HG02759 (cell line): ENCODE results near the gene SLC6A13.
"Not testable (repeated sequence)": the region's sequence is repeated elsewhere in the genome, so short reads cannot be mapped to it uniquely, and the experiment has no call there.

ENCODE experiments used
- ATAC-seq: cut with Tn5 transposase; IDR thresholded peaks from one replicate; pipeline ENCODE4 v1.9.1; 2021; ENCODE audit warnings: mild to moderate bottlenecking, moderate library complexity; ENCODE audit not compliant: unreplicated experiment

The SLC6A13 gene

DNA sequence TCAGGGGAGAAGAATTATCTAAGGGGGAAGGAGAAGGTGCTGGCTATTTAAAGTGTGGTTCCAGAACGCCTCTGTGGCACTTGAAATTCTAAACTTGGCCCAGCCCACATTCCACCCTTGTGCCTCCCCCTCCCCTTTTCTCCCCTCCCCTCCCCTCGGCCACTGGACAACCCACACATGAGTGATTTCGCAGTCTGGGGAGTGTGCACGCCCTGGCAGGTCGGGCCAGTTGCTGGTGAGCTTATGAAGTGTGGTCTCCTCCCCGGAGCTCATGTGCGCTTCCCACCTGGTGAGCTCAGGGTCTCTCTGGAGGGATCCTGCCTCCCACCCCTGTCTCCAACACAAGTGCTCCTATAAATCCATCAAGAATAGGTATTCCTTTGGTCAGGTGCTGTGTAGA, at the start of gene SLC6A13:
Gene SLC6A13 (minus strand): TSS at position 20 of the 400 bp plus-strand sequence. CDS start 2,784 bp downstream, outside the sequence.
- no peak for ATAC-seq

DNA sequence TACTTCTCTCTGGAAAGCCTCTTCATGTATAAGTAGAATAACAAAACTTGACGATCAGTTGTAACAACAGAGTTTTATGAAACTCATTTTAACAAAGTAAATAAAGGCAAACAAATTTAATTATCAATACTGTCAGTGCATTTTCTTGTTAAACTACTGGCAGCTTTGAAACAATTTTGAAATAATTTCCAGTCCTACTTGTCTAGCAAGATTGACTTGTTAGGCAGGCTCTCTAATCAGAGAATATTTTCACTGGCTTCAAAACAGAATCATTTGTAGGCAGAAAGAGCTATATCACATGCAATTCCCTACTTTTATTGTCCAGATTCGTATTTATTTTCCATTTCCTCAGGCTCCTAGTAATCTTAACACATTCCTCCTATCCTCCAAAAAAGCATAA, 45.9 kb upstream of the SLC6A13 start:
- no peak for ATAC-seq

DNA sequence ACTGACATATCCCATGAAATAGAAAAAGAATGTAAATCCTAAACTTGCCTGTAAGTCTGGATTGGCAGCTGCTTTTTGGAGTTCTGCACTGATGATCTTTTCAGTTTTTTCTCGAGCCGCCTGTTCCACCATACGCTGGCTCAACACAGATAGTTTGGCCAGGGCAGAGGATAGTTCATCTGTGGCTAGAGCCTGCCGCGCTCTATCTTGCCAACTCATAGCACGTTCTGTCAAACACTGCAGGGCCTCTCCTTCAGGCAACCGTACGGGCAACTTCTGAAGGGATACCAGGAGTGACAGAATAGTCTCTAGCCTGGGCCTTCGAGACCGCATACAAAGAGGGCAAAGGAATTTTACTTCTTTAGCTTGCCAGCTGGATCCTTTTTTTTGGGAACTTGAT, 44.8 kb upstream of the SLC6A13 start:
- no peak for ATAC-seq

DNA sequence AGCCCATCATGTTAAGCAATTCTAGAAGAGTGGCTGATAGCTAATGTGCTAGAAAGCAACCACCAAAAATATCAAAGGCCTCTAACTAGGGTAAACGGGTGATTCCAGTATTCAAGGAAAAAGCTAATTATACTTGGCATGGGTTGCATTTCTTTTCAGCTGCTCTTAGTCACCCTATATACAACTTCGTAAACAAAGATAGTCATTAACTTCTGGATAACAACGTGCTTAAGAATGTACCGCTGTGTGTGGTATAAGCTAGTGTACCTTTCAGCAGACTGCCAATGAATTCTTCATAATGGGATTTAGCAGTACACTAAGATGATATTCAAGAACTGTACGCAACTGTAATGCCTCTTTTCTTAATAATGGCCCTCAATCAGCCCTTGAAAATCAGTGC, 42.2 kb upstream of the SLC6A13 start:
- no peak for ATAC-seq

DNA sequence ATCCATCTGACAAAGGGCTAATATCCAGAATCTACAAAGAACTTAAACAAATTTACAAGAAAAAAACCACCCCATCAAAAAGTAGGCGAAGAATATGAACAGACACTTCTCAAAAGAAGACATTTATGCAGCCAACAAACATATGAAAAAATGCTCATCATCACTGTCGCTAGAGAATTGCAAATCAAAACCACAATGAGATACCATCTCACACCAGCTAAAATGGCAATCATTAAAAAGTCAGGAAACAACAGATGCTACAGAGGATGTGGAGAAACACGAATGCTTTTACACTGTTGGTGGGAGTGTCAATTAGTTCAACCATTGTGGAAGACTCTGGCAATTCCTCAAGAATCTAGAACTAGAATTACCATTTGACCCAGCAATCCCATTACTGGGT, 40.1 kb upstream of the SLC6A13 start:
- ATAC-seq = not testable (repeated sequence)

DNA sequence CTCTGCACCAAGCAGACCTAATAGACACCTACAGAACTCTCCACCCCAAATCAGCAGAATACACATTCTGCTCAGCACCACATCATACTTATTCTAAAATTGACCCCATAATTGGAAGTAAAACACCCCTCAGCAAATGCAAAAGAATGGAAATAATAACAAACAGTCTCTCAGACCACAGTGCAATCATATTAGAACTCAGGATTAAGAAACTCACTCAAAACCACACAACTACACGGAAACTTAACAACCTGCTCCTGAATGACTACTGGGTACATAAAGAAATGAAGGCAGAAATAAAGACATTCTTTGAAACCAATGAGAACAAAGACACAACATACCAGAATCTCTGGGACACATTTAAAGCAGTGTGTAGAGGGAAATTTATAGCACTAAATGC, 37.5 kb upstream of the SLC6A13 start:
- ATAC-seq = not testable (repeated sequence)

DNA sequence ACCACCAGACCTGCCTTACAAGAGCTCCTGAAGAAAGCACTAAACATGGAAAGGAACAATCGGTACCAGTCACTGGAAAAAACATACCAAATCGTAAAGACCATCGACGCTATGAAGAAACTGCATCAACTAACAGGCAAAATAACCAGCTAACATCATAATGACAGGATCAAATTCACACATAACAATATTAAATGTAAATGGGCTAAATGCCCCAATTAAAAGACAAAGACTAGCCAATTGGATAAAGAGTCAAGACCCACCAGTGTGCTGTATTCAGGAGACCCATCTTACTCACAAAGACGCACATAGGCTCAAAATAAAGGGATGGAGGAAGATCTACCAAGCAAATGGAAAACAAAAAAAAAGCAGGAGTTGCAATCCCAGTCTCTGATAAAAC, 36.9 kb upstream of the SLC6A13 start:
- not testable (repeated sequence) for ATAC-seq

DNA sequence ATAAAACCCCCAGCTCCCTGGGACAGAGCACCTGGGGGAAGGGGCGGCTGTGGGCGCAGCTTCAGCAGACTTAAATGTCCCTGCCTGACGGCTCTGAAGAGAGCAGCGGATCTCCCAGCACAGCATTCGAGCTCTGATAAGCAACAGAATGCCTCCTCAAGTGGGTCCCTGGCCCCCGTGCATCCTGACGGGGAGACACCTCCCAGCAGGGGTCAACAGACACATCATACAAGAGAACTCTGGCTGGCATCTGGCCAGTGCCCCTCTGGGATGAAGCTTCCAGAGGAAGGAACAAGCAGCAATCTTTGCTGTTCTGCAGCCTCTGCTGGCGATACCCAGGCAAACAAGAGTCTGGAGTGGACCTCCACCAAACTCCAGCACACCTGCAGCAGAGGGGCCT, 35.4 kb upstream of the SLC6A13 start:
- not testable (repeated sequence) for ATAC-seq

DNA sequence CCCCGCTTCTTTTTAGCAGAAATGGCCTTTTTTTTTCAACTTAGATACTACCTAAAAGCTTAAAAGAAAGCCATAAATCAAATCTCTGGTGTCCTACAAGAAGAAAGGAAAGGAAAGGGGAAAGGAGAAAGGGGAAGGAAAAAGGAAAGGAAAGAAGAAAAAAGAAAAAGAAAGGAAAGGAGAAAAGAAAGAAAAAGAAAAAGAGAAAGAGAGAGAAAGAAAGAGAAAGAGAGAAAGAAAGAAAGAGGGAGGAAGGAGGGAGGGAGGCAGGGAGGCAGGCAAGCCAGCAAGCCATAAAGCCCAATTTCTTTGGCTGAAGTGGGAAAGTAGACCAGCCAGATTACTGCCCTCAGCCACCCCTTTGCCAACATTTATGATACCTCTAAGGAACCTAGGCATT, 32.5 kb upstream of the SLC6A13 start:
- no peak for ATAC-seq

DNA sequence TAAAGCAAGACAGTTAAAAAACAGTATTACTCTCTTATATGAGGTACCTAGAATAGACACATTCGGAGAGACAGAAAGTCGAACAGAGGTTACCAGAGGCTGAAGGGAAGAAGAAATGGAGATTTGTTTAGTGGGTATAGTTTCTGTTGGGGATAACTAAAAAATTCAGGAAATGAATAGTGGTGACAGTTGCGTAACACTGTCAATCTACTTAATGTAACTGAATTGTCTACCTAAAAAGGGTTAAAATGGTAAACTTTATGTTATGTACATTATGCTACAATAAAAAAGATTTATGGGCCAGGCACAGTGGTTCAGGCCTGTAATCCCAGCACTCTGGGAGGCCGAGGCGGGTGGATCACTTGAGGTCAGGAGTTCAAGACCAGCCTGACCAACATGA, 30.6 kb upstream of the SLC6A13 start:
- ATAC-seq = no peak

DNA sequence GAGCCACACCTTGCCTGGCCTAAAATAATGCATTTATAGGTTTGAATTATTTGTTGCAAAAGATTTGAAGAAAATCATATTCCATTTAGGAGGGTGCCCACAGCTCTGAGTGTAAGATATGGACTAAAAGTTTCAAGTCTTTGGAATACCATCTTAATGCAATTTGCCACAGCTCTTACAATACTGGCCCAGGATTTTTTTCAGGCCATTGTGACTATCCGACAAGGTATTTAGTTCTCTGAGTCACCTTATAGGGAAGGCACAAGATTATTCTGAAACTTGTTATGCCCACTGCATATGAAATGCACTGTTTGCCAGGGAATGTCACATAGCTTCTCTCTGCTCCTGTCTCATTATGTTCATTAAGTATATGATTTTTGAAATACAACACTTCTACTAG, 29.6 kb upstream of the SLC6A13 start:
- ATAC-seq = no peak

DNA sequence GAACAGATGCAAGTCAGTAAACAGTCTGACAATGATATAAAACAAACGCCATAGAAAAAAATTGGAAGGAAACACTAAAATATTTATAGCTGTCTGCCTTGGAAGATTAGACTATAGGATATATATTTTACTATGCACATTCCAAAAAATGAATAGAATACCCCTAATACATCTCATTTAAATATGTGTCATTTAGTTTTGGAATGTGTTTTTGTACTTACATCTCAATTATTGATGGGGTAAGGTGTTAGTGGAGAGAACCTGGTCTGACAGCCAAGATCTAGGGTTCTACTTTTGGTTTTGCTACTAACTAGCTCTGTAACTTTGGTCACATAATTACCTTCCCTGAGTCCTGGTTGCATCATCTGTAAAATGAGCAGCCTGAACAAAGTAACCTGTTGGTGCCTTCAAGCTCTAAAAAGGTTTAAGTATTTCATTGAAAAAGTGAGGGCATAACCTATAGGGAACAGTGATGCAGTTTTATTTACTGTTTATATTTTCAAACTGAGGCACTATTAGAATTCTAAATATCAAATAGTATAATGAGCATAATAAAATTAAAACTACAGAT, 28.6 kb upstream of the SLC6A13 start:
- no peak for ATAC-seq

DNA sequence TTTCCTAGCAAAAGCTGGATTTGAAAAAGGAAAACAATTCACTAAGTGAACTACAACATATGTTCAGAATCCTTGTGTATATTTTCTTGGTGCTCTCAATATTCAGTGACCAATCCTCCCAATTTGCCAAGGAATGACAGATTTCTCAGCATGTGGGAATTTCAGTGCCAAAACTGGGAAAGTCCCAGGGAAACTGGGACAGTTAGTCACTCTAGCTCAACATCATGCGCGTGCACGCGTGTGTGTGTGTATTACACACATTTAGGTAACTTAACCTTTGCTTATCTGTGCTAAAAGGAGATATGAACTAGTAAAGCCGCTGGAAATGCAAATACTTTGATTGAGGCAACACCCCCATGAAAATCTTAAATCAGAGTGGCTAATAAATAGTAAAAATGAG, 26.1 kb upstream of the SLC6A13 start:
- no peak for ATAC-seq

DNA sequence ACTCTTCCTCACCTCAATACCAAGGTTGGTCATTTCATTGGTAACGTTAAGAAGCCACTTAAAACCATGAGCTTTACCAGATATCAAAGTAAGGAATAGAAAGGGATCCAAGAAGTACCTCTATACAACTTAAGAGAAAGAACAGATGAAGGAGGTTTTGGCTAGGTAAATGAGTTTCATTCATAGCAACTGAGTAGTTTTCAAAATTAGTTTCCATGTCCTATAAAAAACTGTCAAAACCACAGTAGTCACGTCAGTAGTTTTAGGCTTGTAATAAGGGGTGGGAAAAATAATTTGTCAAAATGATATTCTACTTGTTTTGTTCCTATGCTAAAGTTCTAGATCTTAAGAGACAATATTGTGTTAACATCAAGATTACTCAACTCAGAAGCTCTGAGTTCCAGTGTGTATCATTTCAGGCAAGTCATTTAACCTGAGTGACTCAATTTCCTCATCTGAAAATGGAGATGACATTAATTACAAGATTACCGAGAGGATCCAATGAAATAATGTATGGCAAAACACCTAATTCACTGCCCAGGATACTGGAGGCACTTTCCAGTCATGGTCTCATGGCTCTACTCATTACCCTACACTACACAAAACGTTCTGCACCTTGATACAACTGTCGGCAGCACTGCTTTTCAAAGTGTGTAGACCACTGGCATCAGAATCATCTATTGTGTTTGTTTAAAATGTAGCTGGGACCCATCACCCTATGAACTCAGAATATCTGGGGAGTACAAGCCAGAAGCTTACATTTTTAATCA, 24.1 kb upstream of the SLC6A13 start:
- ATAC-seq = no peak

DNA sequence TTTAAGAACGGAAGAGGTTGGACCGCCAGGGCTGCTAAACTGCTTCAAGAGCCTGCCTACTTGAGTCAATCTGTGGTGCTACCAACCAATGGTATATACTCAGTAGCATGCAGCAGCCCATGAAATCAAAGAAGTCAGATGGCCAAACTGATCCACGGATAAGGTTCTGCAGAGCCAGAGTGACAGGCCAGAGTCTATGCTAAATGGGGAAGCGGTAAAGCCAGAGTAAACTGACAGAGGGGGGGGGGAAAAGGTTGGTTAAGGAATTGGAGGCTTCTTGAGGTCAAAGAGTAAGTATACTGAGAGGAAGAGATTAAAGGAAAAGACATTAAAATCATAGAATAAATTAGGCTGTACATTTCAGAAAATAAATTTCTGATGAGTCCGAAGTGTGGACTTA, 15.4 kb upstream of the SLC6A13 start:
- ATAC-seq = no peak

DNA sequence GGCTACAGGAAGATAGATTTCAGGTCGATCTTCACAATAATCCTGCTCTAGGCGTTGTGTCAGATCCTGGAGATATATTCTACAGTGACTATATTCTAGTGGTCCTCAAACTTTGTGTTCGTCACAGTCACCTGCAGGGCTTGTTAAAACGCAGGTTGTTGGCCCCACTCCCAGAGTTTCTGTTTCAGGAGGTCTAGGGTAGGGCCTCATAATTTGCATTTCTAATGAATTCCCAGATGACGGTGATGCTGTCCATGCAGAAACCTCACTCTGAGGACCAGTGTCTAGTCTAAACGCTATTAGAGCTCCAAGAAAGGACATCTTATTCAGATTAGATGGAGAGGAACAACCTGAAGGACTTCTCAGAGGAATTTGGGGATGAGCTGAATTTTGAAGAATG, 13.2 kb upstream of the SLC6A13 start:
- no peak for ATAC-seq

DNA sequence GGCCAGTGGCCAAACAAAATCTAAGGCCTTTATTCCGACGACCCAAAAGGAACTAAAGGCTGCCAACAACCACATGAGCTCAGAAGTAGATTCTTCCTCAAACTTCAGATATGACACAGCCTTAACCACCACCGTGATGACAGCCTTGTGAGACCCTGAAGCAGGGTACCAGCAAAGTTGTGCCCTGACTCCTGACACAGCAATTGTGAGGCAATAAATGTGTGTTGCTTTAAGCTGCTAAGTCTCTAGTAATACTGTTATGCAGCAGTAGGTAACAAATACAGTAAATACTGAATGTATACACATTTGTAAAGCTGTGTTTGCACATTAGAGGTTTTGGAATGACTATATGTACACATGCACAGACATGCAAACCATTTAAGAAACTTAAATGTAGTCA, 10.7 kb upstream of the SLC6A13 start:
- ATAC-seq = no peak

DNA sequence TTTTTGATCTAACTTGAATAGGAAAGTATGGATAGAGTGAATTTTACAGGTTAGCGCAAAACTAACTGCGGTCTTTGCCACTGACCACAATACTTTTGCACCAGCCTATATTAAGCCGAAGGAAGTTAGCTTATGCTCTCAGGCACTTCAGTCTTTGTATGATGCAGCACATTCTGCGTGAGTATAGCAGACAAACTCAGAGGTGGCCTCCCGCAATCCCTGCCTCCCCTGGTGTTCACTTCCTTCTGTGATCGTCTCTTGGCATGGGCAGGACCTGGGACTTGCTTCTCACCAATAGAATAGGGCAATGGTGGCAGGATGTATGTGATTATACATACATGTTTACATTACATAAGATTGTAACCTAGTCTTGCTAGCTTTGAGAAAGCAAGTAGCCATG, 10.3 kb upstream of the SLC6A13 start:
- ATAC-seq = no peak

DNA sequence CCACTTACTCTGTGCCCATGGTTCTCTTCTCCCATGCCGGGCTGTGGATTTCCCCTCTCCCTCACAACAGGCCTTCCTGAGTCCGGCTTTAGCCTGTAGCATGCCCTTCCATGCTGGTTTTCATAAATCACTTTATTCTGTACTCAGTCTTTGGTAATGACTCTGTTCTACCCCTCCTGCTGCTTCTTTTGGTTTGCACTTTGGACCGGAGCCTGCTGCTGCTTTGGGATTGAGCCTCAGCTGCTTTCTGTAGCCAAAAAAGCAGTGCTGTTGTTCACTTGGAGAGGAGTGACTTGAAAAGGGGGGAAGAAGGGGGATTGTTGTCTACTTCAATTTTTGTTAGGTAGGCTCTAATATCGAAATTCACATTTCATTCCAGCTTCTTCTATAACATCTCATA, 8.5 kb upstream of the SLC6A13 start:
- ATAC-seq = no peak

DNA sequence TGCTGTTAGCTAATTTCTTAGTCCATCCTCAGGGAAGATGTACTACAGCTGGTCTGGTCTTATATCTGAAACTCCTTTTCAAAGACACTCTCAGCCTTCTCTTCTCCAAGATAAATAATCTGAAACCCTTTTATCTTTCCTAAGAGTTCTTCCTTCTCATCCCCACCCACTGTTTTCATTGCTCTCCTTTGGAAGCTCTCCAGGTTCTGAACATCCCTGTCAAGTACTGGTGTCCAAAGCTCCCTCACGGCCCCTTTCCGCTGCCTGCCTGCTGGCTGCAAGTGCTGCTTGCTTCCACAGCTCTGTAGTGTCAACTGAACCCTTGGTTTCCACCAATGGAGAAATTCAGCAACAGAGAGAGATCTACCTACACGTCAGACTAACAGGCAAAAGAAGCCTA, 6.6 kb upstream of the SLC6A13 start:
- no peak for ATAC-seq

DNA sequence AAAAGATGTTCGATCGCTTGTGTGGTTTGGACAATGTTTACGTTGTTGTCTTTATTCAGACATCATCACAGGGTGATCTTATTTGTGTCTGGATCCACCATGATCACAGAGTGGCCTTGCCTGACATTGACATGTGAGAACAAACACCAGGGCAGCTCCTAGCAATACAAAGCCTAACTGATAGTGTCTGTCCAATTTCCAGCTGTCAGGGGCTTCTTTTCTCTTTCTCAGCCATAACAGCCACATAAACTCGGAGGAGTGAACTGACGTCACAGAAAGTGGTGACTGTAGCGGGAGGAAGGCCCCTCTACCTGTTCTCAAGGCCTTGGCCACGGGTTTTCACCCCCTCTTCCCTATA, 5.8 kb upstream of the SLC6A13 start:
- no peak for ATAC-seq

DNA sequence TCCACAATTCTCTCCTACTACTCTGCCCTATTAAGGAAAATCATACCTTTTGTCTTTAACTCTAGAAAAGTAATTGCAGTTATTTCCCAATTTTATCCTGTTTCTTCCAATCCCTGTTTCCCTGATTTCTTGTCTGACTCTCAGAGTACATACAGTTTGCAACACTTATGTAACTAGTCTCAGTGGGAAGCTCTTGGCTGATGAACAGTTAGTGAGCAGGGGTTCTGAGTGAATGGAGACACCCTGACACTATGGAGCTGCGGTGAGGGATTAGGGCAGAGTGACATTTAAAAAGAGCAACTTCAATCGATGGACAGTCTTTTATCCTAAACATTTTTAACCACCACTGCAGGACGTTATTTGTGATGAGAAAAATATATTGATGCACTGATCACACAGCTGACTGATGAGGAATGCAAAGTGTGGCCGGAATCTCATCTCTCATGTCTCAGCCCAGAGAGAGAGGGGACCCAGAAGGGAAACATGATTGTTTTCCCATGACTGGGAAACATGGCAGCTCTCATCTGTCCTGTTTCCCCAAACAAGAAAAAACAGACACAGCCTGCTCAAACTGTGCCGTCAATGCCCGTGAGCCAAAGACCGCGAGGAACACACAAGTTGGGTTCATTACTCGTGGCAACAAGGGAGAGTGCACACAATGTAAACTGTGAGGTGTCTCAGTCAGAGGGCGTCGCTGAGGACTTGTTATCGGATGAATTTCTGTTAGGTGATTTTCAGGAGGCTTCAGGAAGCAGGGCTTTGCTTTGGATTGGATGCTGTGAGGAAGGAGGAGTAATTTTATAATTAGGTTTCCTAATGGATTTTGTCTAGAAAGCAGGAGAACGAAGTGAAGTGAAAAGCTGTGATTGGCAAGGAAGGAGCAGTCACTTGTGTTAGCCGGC, 5.2 kb upstream of the SLC6A13 start:
- no peak for ATAC-seq
